PFSK-1 (cell line): Measurements from ENCODE around the gene SPATA46.

ENCODE experiments used
- REST ChIP-seq, 2 experiments: IDR thresholded peaks; 2 replicates each; pipeline versions ENCODE4 v1.6.1 to v1.8.0; 2011 to 2012; ENCODE audit warnings: low read depth in 2 of 2, low read length in 2 of 2, control low read depth in 1 of 2, inconsistent platforms in 1 of 2, mild to moderate bottlenecking in 1 of 2, moderate library complexity in 1 of 2; ENCODE audit not compliant: insufficient read depth in 1 of 2
- SIN3A ChIP-seq: IDR thresholded peaks from 2 replicates; pipeline ENCODE4 v1.6.1; 2012; ENCODE audit warnings: mild to moderate bottlenecking, low read length, moderate library complexity, borderline replicate concordance; ENCODE audit not compliant: insufficient read depth
- TAF1 ChIP-seq: IDR thresholded peaks from 2 replicates; pipeline ENCODE4 v1.6.1; 2012; ENCODE audit warnings: low read length, control low read depth, borderline replicate concordance; ENCODE audit not compliant: insufficient read depth

- TF ChIP-seq REST (IDR thresholded peaks at IDR 0.05; ENCODE audit: insufficient read depth in 1 of 2, low read depth in 2 of 2, low read length in 2 of 2) = no peak
- TF ChIP-seq SIN3A = no peak
- no peak for TF ChIP-seq TAF1
Measured at GRCh38 chr1:162375463-162375862, 1.2 kb downstream of the SPATA46 start.
